GM13976 (cell line): ENCODE measurements around the gene CIITA.

Experiments used
- DNase-seq: peaks from one replicate; pipeline ENCODE4 v3.0.0; 2012; ENCODE audit warnings: low spot score
- in situ Hi-C: fragments of 300-500 bp; cut with MboI; formaldehyde crosslinking; loops from one replicate; pipeline ENCODE4 v1.12.0; 2022; ENCODE audit warnings: low sequenced_read_pairs, mixed read lengths, inconsistent platforms; ENCODE audit not compliant: unreplicated experiment
- TF ChIP-seq, protein P1 (sequence below): IDR thresholded peaks from 2 replicates; pipeline ENCODE4 v1.5.1; 2012; ENCODE audit warnings: borderline replicate concordance, mild to moderate bottlenecking; ENCODE audit not compliant: insufficient read depth; ENCODE audit errors: extremely low read depth, missing control alignments, control extremely low read depth

The CIITA gene

DNA sequence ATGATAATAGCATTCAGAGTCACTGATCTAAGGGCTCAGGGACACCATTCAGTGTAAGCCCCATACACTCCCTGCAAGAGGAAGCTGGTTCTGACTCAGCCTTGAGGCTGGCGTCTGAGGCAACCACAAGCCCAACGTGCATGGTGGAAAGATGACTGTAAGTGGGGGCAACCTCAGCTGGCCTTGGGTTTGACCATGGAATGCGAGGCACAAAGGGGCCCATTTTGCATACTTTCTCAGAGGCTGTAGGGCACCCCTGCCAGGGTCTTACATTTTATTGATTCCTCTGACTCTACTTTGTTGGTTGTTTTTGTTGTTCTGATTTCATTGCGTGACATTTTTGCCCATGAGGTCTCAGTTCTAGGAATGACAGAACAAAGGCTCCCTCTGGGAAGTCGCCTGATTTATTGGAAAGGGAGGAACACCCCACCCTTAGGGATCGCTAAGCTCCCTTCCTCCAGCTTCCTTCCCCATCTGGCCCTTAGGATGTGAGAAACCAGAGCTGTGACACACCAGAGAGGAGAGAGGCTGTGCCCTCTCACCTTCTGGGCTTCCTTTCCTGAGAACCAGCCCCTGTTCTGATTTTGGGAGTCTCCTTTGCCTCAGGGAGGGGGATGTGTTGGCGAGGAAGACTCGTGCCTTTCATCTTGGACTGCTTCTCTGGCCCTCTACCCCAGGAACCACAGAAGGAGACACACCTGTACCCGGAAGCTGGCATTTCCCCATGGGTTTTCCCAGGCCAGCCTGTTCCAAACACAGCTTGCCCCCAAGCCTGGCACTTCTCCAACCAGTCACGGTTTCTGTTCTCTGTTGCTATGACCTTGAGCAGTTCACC is 5.6 kb upstream of the CIITA start:
- peak; percentile 61 for DNase-seq
- in situ Hi-C loops: loop anchor here (10.0 kb wide), 1 partner anchor 127 kb away; the partner anchor contains the start of gene NUBP1
- TF ChIP-seq, protein P1, sequence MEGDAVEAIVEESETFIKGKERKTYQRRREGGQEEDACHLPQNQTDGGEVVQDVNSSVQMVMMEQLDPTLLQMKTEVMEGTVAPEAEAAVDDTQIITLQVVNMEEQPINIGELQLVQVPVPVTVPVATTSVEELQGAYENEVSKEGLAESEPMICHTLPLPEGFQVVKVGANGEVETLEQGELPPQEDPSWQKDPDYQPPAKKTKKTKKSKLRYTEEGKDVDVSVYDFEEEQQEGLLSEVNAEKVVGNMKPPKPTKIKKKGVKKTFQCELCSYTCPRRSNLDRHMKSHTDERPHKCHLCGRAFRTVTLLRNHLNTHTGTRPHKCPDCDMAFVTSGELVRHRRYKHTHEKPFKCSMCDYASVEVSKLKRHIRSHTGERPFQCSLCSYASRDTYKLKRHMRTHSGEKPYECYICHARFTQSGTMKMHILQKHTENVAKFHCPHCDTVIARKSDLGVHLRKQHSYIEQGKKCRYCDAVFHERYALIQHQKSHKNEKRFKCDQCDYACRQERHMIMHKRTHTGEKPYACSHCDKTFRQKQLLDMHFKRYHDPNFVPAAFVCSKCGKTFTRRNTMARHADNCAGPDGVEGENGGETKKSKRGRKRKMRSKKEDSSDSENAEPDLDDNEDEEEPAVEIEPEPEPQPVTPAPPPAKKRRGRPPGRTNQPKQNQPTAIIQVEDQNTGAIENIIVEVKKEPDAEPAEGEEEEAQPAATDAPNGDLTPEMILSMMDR: no peak

DNA sequence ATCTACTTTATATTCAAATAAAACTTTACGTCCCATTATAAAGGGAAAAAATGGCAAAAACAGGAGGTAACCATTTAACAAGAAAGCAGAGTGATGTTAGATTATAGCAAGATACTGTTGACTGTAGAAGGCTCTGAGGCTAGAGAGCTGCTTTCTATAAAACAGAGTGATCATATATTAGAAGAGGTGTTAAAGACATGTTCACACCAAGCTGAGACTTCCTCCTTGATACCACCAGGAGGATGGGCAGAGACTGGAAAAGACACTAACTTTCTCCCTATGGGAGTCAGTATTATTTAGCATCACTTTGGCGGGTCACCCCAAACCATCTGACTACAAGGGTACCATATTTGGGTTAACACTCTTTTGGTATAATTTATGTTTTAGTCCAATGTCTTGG is 687 bp upstream of the CIITA start:
- TF ChIP-seq, protein P1: no peak
- in situ Hi-C loops: loop anchor here (10.0 kb wide), 1 partner anchor 132 kb away; the partner anchor contains the start of gene NUBP1
- DNase-seq: no peak

DNA sequence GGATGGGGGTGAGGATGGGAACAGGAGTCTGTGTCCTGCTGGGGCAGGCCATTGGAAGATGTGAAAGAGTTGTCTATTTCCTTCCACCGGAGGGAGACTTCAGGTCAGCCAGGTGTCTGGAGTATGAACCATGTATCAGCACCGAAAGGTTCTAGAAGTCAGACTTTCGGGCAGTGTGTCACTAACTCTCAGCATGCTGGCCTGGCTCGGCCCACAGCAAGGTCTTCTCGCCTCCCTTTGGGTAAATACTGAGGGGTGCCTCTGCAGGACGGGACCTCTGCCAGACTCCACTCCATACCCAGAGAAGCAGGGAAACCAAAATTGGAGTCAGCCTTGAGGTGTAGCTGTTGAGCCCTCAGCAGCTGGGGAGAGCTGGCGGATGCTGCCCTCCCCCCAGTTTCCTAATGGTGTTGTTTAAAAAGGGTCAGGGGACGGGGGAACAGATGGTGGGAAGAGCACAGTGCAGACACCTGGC is 507 bp downstream of the CIITA start:
- in situ Hi-C loops: loop anchor here (10.0 kb wide), 1 partner anchor 133 kb away; the partner anchor contains the start of gene NUBP1
- no peak for DNase-seq
- TF ChIP-seq, protein P1: no peak

DNA sequence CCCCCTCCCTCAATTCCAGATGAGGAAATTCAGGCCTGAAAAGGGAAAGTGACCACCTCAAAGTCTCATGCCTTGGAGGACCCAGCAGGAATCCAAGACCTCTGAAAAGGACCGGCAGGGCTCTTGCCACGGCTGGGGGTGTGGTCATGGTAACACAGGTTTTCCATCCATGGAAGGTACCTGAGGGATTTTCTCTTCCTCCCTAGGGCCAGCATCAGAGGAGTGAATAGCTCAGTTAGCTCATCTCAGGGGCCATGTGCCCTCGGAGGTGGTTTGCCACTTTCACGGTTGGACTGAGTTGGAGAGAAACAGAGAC is 1.3 kb downstream of the CIITA start:
- TF ChIP-seq, protein P1: no peak
- in situ Hi-C loops: loop anchor here (10.0 kb wide), 1 partner anchor 133 kb away; the partner anchor contains the start of gene NUBP1
- DNase-seq: no peak

DNA sequence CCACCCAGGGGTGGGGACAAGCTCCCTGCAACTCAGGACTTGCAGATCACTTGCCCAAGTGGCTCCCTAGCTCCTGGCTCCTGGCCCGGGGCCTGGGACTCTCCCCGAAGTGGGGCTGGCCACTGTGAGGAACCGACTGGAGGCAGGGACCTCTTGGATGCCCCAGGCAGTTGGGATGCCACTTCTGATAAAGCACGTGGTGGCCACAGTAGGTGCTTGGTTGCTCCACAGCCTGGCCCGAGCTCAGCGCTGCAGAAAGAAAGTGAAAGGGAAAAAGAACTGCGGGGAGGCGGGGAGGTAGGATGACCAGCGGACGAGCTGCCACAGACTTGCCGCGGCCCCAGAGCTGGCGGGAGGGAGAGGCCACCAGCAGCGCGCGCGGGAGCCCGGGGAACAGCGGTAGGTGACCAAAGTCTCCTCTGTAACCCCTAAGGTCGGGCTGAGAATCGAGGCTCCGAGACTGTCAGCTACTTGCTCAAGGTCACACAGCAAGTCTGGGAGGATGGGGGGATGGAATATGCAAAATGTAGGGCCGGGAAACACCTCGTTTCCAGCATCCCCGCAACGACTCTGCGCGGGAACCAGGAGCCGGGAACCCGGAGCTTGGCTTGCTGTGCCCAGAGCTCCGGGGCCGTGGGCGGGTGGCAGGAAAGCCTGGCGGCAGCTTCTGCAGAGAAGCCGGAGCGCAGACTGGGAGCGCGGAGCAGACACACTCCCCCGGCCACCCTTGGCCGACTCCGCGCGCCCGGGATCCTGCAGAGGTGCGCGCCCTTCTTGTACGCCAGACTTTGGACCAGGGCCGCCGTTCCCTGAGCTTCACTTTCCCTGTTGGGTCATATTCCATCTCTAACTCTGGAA is 1.9 kb downstream of the CIITA start:
- in situ Hi-C loops: loop anchor here (10.0 kb wide), 1 partner anchor 134 kb away; the partner anchor contains the start of gene NUBP1
- DNase-seq: peak; percentile 70
- TF ChIP-seq, protein P1: no peak
